ENCODE results near the gene PPP2R5A.
"Not testable (repeated sequence)": the region's sequence is repeated elsewhere in the genome, so short reads cannot be mapped to it uniquely, and the experiment has no call there.

The PPP2R5A gene

DNA sequence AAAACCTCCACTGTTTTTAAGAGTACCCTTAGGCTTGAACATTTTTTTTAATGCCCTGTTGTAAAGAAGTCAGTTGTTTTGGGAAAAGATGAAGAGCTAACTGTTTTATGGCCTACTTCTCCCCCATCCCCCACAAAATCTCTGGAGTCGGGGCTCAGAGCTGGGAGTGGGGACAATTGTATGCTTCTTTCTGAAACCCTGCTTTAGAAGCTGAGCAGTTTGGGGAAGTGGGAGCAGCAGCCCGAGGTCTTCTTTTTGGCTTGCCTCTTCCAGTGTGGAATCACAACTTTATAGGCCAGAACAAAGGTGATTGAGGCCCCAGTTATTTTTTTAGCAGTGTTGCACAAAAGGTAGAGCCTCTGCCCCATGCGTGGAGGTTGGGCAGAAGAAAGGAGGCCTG is 25.2 kb downstream of the PPP2R5A start:
- no peak for DNase-seq (ENCODE audit: low read depth)
- H3K4me3 ChIP-seq (ENCODE audit: low read depth, low read length), result no peak overlapping the region
- TF ChIP-seq, protein P1, sequence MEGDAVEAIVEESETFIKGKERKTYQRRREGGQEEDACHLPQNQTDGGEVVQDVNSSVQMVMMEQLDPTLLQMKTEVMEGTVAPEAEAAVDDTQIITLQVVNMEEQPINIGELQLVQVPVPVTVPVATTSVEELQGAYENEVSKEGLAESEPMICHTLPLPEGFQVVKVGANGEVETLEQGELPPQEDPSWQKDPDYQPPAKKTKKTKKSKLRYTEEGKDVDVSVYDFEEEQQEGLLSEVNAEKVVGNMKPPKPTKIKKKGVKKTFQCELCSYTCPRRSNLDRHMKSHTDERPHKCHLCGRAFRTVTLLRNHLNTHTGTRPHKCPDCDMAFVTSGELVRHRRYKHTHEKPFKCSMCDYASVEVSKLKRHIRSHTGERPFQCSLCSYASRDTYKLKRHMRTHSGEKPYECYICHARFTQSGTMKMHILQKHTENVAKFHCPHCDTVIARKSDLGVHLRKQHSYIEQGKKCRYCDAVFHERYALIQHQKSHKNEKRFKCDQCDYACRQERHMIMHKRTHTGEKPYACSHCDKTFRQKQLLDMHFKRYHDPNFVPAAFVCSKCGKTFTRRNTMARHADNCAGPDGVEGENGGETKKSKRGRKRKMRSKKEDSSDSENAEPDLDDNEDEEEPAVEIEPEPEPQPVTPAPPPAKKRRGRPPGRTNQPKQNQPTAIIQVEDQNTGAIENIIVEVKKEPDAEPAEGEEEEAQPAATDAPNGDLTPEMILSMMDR (IDR thresholded peaks at IDR 0.05; ENCODE audit: control insufficient read depth, extremely low read depth, insufficient read depth), result no peak

DNA sequence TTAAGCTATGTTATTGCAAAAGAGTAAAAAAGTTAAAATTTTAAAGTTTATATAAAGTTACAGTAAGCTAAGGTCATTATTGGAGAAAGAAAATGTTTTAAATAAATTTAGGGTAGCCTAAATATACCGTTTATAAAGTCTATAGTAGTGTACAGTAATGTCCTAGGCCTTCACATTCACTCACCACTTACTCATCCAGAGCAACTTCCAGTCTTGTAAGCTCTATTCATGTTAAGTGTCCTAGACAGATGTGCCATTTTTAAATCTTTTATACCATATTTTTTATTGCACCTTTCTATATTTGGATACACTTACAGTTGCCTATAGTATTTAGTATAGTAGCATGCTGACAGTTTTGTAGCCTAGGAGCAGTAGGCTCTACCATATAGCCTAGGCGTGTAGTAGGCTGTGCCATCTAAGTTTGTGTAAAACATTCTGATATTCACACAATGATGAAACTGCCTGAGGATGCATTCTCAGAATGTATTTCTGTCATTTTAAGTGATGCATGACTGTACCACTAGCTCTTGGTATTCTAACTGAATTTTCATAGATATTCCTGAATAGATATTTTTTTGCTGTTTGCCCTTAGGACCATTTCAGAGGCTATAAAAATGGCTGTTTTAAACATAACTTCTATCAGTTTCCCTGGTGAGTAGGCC is 26.8 kb downstream of the PPP2R5A start:
- no peak for DNase-seq (ENCODE audit: low read depth)
- no peak overlapping the region for H3K4me3 ChIP-seq (ENCODE audit: low read depth, low read length)
- TF ChIP-seq, protein P1 (IDR thresholded peaks at IDR 0.05; ENCODE audit: control insufficient read depth, extremely low read depth, insufficient read depth), result no peak

DNA sequence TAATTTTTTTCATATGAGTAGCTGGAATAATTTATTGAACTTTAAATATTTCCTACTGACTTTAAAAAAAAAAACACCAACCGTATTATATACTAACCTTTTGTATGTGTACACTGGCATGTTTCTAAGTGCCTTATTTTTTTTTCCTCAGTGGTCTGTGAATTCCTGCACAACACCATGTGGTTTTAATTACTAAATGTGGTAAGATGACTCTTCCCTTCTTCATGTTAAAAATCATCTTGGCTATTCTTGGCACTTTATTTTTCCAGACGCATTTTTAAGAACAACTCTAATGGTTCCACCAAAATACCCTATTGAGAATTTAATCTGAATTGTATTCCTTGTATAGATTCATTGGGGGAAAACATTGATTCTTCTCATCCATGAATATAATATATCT is 28.4 kb downstream of the PPP2R5A start:
- no peak overlapping the region for H3K4me3 ChIP-seq (ENCODE audit: low read depth, low read length)
- TF ChIP-seq, protein P1 (IDR thresholded peaks at IDR 0.05; ENCODE audit: control insufficient read depth, extremely low read depth, insufficient read depth), result no peak
- no peak for DNase-seq (ENCODE audit: low read depth)

DNA sequence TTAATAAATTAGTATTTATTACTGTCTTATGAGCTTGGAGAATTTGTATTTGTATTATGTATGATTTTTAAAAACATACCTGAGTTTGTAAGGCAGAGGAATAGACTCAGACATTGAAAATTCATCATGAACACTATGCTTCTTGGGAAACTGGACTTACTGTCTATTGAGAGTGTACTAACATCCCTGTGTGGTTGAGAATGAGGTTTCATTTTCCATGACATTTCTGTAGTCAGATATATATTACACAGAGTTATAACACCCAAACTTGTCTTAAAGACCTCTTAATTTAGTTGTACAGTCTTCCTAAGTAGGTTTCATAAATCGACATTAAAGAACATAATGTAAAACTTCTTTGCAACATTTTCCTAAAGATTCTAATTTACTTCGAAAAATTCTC is 30.0 kb downstream of the PPP2R5A start:
- no peak overlapping the region for H3K4me3 ChIP-seq (ENCODE audit: low read depth, low read length)
- DNase-seq (ENCODE audit: low read depth), result no peak
- TF ChIP-seq, protein P1 (IDR thresholded peaks at IDR 0.05; ENCODE audit: control insufficient read depth, extremely low read depth, insufficient read depth), result no peak

DNA sequence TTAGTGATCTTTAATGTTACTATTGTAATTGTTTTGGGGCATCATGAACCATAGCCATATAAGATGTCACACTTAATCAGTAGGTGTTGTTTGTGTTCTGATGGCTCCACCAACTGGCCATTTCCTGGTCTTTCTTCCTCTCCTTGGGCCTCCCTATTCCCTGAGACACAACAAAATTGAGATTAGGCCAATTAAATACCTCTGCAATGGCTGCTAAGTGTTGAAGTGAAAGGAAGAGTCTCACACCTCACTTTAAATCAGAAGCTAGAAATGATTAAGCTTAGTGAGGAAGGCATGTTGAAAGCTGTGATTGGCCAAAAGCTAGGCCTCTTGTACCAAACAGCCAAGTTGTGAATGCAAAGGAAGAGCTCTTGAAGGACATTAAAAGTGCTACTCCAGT is 30.7 kb downstream of the PPP2R5A start:
- no peak for DNase-seq (ENCODE audit: low read depth)
- TF ChIP-seq, protein P1 (IDR thresholded peaks at IDR 0.05; ENCODE audit: control insufficient read depth, extremely low read depth, insufficient read depth), result peak; percentile 44
- no peak overlapping the region for H3K4me3 ChIP-seq (ENCODE audit: low read depth, low read length)

DNA sequence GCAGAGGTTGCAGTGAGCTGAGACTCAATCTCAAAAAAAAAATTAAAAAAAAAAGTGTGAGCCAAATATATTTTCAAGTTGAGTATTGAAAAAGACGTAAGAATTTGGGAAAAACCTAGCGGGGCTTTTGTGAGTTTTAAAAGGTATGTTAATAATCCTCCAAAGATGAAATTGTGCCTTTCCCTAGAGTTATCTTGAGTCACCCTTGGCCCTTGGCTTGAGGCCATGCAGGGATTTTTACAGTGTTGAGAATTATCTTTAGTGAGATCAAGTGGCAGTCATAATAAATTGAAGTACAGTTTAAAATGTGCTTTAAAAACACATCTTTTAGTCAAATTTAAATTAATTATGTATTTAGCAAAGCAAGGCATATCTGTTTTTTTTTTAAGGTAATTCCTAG is 32.7 kb downstream of the PPP2R5A start:
- H3K4me3 ChIP-seq (ENCODE audit: low read depth, low read length), result no peak overlapping the region
- TF ChIP-seq, protein P1 (IDR thresholded peaks at IDR 0.05; ENCODE audit: control insufficient read depth, extremely low read depth, insufficient read depth), result no peak
- DNase-seq (ENCODE audit: low read depth), result no peak

DNA sequence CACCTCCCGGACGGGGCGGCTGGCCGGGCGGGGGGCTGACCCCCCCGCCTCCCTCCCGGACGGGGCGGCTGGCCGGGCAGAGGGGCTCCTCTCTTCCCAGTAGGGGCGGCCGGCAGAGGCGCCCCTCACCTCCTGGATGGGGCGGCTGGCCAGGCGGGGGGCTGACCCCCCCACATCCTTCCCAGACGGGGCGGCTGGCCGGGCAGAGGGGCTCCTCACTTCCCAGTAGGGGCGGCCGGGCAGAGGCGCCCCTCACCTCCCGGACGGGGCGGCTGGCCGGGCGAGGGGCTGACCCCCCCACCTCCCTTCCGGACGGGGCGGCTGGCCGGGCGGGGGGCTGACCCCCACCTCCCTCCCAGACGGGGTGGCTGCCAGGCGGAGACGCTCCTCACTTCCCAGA is 35.8 kb downstream of the PPP2R5A start:
- H3K4me3 ChIP-seq (ENCODE audit: low read depth, low read length); DNase-seq (ENCODE audit: low read depth): not testable (repeated sequence)
